WTC11 (cell line): ENCODE measurements around the gene ARHGAP26. TPM values are rescaled to one million over a fixed set of nuclear protein-coding genes. Genes with fewer than 3 reads are reported as not detected.

Experiments used
- ATAC-seq: fragments of 200-7000 bp; cut with Tn5 transposase; 2 replicates; pipeline ENCODE4 v1.10.0; 2021; ENCODE audit warnings: mild to moderate bottlenecking, moderate library complexity
- CTCF ChIA-PET: fragments of 300-600 bp; sonication (Branson Sonifier 250); formaldehyde crosslinking; loops from one replicate; lab custom pipeline; 2021; ENCODE audit warnings: antibody characterized with exemption; lab: Charles Lee
- POLR2A ChIA-PET: fragments of 350-600 bp; sonication (Branson Sonifier 250); formaldehyde crosslinking; loops from one replicate; lab custom pipeline; 2021; ENCODE audit warnings: antibody characterized with exemption; lab: Charles Lee
- DNase-seq: peaks from one replicate; pipeline ENCODE4 v3.0.0; 2021; ENCODE audit warnings: low spot score
- H3K27ac Mint-ChIP-seq: 2 replicates; pipeline ENCODE4 v1.8.0; 2021; ENCODE audit warnings: mixed read lengths
- H3K27me3 Mint-ChIP-seq: 2 replicates; pipeline ENCODE4 v1.8.0; 2021; ENCODE audit warnings: low read depth, mild to moderate bottlenecking, moderate library complexity, mixed read lengths
- H3K36me3 Mint-ChIP-seq: 2 replicates; pipeline ENCODE4 v1.8.0; 2021; ENCODE audit warnings: mixed read lengths
- H3K4me1 Mint-ChIP-seq: 2 replicates; pipeline ENCODE4 v1.8.0; 2022; ENCODE audit warnings: mixed read lengths
- H3K4me3 Mint-ChIP-seq: 2 replicates; pipeline ENCODE4 v1.8.0; 2021; ENCODE audit warnings: mild to moderate bottlenecking, moderate library complexity, mixed read lengths
- H3K9me3 Mint-ChIP-seq: 2 replicates; pipeline ENCODE4 v1.8.0; 2021; ENCODE audit warnings: mixed read lengths
- ATF1 ChIP-seq: sonication (generic); formaldehyde crosslinking; IDR thresholded peaks from 2 replicates; pipeline ENCODE4 v1.8.1; 2023; ENCODE audit warnings: mild to moderate bottlenecking, moderate library complexity, missing genetic modification reagents
- CDX4 ChIP-seq: fragments of 250-450 bp; sonication (Bioruptor Pico); IDR thresholded peaks from 2 replicates; pipeline ENCODE4 v1.9.0; 2021; ENCODE audit warnings: moderate library complexity, mild to moderate bottlenecking, inconsistent platforms, borderline replicate concordance
- CREB1 ChIP-seq: sonication (generic); formaldehyde crosslinking; IDR thresholded peaks from 2 replicates; pipeline ENCODE4 v1.8.0; 2023; ENCODE audit warnings: mild to moderate bottlenecking, missing genetic modification reagents
- CREM ChIP-seq: sonication (generic); formaldehyde crosslinking; IDR thresholded peaks from 2 replicates; pipeline ENCODE4 v1.8.1; 2022; ENCODE audit warnings: mild to moderate bottlenecking, missing genetic modification reagents, moderate library complexity
- CTCF ChIP-seq: fragments of 200-600 bp; IDR thresholded peaks from 2 replicates; pipeline ENCODE4 v1.8.0; 2022; ENCODE audit warnings: antibody characterized with exemption
- ETV6 ChIP-seq: sonication (generic); formaldehyde crosslinking; IDR thresholded peaks from 2 replicates; pipeline ENCODE4 v1.8.1; 2022; ENCODE audit warnings: mild to moderate bottlenecking, missing genetic modification reagents
- FOXJ3 ChIP-seq: sonication (generic); formaldehyde crosslinking; IDR thresholded peaks from 2 replicates; pipeline ENCODE4 v1.9.0; 2021; ENCODE audit warnings: missing genetic modification reagents, mild to moderate bottlenecking, borderline replicate concordance
- FOXP4 ChIP-seq: sonication (generic); formaldehyde crosslinking; IDR thresholded peaks from 2 replicates; pipeline ENCODE4 v1.8.0; 2022; ENCODE audit warnings: mild to moderate bottlenecking, missing genetic modification reagents
- GABPB1 ChIP-seq: sonication (generic); formaldehyde crosslinking; IDR thresholded peaks from 2 replicates; pipeline ENCODE4 v1.8.1; 2023; ENCODE audit warnings: mild to moderate bottlenecking, missing genetic modification reagents
- IRF2 ChIP-seq: sonication (generic); formaldehyde crosslinking; IDR thresholded peaks from 2 replicates; pipeline ENCODE4 v1.8.0; 2022; ENCODE audit warnings: low read depth, missing genetic modification reagents, borderline replicate concordance
- JAZF1 ChIP-seq: fragments of 250-450 bp; sonication (Bioruptor Pico); IDR thresholded peaks from 2 replicates; pipeline ENCODE4 v1.9.0; 2021; ENCODE audit warnings: moderate library complexity, mild to moderate bottlenecking, inconsistent platforms
- MAX ChIP-seq: sonication (generic); formaldehyde crosslinking; IDR thresholded peaks from 2 replicates; pipeline ENCODE4 v1.8.0; 2022; ENCODE audit warnings: mild to moderate bottlenecking, missing genetic modification reagents
- MLX ChIP-seq: sonication (generic); formaldehyde crosslinking; IDR thresholded peaks from 2 replicates; pipeline ENCODE4 v1.8.1; 2023; ENCODE audit warnings: mild to moderate bottlenecking, missing genetic modification reagents, moderate library complexity
- MYBL2 ChIP-seq: sonication (generic); formaldehyde crosslinking; IDR thresholded peaks from 2 replicates; pipeline ENCODE4 v1.8.1; 2023; ENCODE audit warnings: mild to moderate bottlenecking, moderate library complexity, missing genetic modification reagents
- NFE2L1 ChIP-seq: sonication (generic); formaldehyde crosslinking; IDR thresholded peaks from 2 replicates; pipeline ENCODE4 v1.8.1; 2023; ENCODE audit warnings: missing genetic modification reagents
- PRDM15 ChIP-seq: sonication (generic); formaldehyde crosslinking; IDR thresholded peaks from 2 replicates; pipeline ENCODE4 v1.8.0; 2022; ENCODE audit warnings: missing genetic modification reagents
- SMAD4 ChIP-seq: sonication (generic); formaldehyde crosslinking; IDR thresholded peaks from 2 replicates; pipeline ENCODE4 v1.8.0; 2022; ENCODE audit warnings: mild to moderate bottlenecking, missing genetic modification reagents
- SOX15 ChIP-seq: fragments of 250-450 bp; sonication (Bioruptor Pico); IDR thresholded peaks from 2 replicates; pipeline ENCODE4 v1.9.0; 2021; ENCODE audit warnings: mild to moderate bottlenecking
- ZBTB21 ChIP-seq: sonication (generic); formaldehyde crosslinking; IDR thresholded peaks from 2 replicates; pipeline ENCODE4 v1.8.1; 2023; ENCODE audit warnings: mild to moderate bottlenecking, missing genetic modification reagents, borderline replicate concordance
- ZNF232 ChIP-seq: sonication (generic); formaldehyde crosslinking; IDR thresholded peaks from 2 replicates; pipeline ENCODE4 v1.8.0; 2022; ENCODE audit warnings: mild to moderate bottlenecking, missing genetic modification reagents
- ZNF423 ChIP-seq: fragments of 250-450 bp; sonication (Bioruptor Pico); IDR thresholded peaks from 2 replicates; pipeline ENCODE4 v2.1.2; 2022; ENCODE audit warnings: mild to moderate bottlenecking, moderate library complexity
- ZNF671 ChIP-seq: fragments of 250-450 bp; sonication (Bioruptor Pico); IDR thresholded peaks from 2 replicates; pipeline ENCODE4 v1.8.0; 2021; ENCODE audit warnings: mild to moderate bottlenecking
- total RNA-seq: library from RNA; stranded (reverse); gene quantifications from 3 replicates; pipeline ENCODE4 v1.2.3, GENCODE V29; 2021
- TF ChIP-seq, protein P1 (sequence below): fragments of 250-450 bp; sonication (Bioruptor Pico); IDR thresholded peaks from 2 replicates; pipeline ENCODE4 v1.8.0; 2021; ENCODE audit warnings: mild to moderate bottlenecking
- TF ChIP-seq, protein P2 (sequence below): sonication (generic); formaldehyde crosslinking; IDR thresholded peaks from 2 replicates; pipeline ENCODE4 v1.8.0; 2022; ENCODE audit warnings: mild to moderate bottlenecking, missing genetic modification reagents
- TF ChIP-seq, protein P3 (sequence below): sonication (generic); formaldehyde crosslinking; IDR thresholded peaks from 2 replicates; pipeline ENCODE4 v1.8.1; 2022; ENCODE audit warnings: missing genetic modification reagents, borderline replicate concordance

The ARHGAP26 gene
- total RNA-seq, 1 experiment from 2014 or later: 22.3 TPM

DNA sequence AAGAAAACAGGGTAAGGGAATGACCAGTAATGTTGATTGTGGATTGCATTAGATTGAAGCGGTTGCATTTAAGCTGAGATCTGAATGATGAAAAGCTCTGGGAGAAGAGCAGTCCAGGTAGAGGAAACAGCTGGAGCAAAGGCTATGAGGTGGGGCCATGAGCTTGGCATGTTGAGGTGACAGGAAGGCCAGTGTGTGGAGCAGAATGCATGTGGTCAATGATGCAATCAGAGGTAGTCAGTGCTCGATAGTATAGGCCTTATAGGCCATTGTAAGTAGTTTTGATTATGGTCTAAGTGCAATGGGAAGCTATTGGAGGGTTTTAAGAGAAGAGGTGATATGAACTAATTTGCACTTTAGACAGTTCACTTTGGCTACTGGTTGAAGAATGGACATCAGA lies 270.4 kb downstream of the ARHGAP26 start:
- peaks cover 22% of the 10 kb centered on the region for H3K36me3 Mint-ChIP-seq
- H3K9me3 Mint-ChIP-seq: peaks cover 5% of the 10 kb centered on the region
- DNase-seq: no peak
- no peak for TF ChIP-seq CDX4 (CRISPR knock-in tag)
- TF ChIP-seq ZNF671: no peak
- TF ChIP-seq ETV6: no peak
- no peak for TF ChIP-seq ZBTB21 (CRISPR knock-in tag)
- TF ChIP-seq FOXP4 (CRISPR knock-in tag): no peak
- no peak for TF ChIP-seq GABPB1 (CRISPR knock-in tag)
- no peak for TF ChIP-seq NFE2L1 (CRISPR knock-in tag)
- no peak for TF ChIP-seq MYBL2 (CRISPR knock-in tag)
- TF ChIP-seq, protein P1, sequence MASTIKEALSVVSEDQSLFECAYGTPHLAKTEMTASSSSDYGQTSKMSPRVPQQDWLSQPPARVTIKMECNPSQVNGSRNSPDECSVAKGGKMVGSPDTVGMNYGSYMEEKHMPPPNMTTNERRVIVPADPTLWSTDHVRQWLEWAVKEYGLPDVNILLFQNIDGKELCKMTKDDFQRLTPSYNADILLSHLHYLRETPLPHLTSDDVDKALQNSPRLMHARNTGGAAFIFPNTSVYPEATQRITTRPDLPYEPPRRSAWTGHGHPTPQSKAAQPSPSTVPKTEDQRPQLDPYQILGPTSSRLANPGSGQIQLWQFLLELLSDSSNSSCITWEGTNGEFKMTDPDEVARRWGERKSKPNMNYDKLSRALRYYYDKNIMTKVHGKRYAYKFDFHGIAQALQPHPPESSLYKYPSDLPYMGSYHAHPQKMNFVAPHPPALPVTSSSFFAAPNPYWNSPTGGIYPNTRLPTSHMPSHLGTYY: no peak
- no peak for TF ChIP-seq ZNF423 (CRISPR knock-in tag)
- no peak for TF ChIP-seq CTCF
- no peak for TF ChIP-seq SOX15 (CRISPR knock-in tag)
- TF ChIP-seq MLX (CRISPR knock-in tag): no peak
- TF ChIP-seq, protein P2, sequence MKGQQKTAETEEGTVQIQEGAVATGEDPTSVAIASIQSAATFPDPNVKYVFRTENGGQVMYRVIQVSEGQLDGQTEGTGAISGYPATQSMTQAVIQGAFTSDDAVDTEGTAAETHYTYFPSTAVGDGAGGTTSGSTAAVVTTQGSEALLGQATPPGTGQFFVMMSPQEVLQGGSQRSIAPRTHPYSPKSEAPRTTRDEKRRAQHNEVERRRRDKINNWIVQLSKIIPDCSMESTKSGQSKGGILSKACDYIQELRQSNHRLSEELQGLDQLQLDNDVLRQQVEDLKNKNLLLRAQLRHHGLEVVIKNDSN: no peak
- TF ChIP-seq SMAD4 (CRISPR knock-in tag): no peak
- no peak for TF ChIP-seq ATF1 (CRISPR knock-in tag)
- TF ChIP-seq IRF2 (CRISPR knock-in tag): no peak
- no peak for TF ChIP-seq ZNF232 (CRISPR knock-in tag)
- H3K27ac Mint-ChIP-seq: no peak overlapping the region
- POLR2A ChIA-PET: no interaction called here
- CTCF ChIA-PET: interaction anchor here (1.1 kb wide), 1 partner anchor 363 kb away, joined by 3 read pairs; the partner anchor contains the start of gene NR3C1
- H3K4me3 Mint-ChIP-seq: no peak overlapping the region
- H3K4me1 Mint-ChIP-seq: peaks cover 41% of the 10 kb centered on the region
- ATAC-seq: no peak
- no peaks in the 10 kb centered on the region for H3K27me3 Mint-ChIP-seq

GRCh38 chr5:143041461-143041860 lies 271.3 kb downstream of the ARHGAP26 start:
- ChIA-PET POLR2A (interaction anchor here (0.6 kb wide), 1 partner anchor 1096 kb away, joined by 6 read pairs; no protein-coding TSS in a partner anchor), CTCF (interaction anchor here (0.6 kb wide), 1 partner anchor 126 kb away, joined by 4 read pairs; no protein-coding TSS in a partner anchor)
- no peak for ATAC-seq
- Mint-ChIP-seq H3K36me3 (peaks cover 22% of the 10 kb centered on the region), H3K9me3 (peaks cover 5% of the 10 kb centered on the region), H3K27me3 (no peaks in the 10 kb centered on the region), H3K4me3 (no peak overlapping the region), H3K27ac (no peak overlapping the region), H3K4me1 (peaks cover 35% of the 10 kb centered on the region)
- DNase-seq: no peak
- no peak for TF ChIP-seq PRDM15
- TF ChIP-seq CREB1 (CRISPR knock-in tag): no peak
- no peak for TF ChIP-seq IRF2 (CRISPR knock-in tag)
- no peak for TF ChIP-seq MAX
- TF ChIP-seq, protein P3, sequence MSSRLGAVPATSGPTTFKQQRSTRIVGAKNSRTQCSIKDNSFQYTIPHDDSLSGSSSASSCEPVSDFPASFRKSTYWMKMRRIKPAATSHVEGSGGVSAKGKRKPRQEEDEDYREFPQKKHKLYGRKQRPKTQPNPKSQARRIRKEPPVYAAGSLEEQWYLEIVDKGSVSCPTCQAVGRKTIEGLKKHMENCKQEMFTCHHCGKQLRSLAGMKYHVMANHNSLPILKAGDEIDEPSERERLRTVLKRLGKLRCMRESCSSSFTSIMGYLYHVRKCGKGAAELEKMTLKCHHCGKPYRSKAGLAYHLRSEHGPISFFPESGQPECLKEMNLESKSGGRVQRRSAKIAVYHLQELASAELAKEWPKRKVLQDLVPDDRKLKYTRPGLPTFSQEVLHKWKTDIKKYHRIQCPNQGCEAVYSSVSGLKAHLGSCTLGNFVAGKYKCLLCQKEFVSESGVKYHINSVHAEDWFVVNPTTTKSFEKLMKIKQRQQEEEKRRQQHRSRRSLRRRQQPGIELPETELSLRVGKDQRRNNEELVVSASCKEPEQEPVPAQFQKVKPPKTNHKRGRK (CRISPR knock-in tag): no peak
- TF ChIP-seq JAZF1 (CRISPR knock-in tag): no peak
- TF ChIP-seq CREM: no peak
- TF ChIP-seq FOXJ3 (CRISPR knock-in tag): no peak
